GM20000 (cell line): Measurements from ENCODE around the gene ATL3.
"Not testable (repeated sequence)": the region's sequence is repeated elsewhere in the genome, so short reads cannot be mapped to it uniquely, and the experiment has no call there.

ENCODE experiments used
- DNase-seq: peaks from one replicate; pipeline ENCODE4 v3.0.0; 2012; ENCODE audit warnings: low spot score
- TF ChIP-seq, protein P1 (sequence below): IDR thresholded peaks from 2 replicates; pipeline ENCODE4 v1.5.1; 2012; ENCODE audit warnings: mild to moderate bottlenecking, control low read depth; ENCODE audit errors: extremely low read depth, missing control alignments

Gene ATL3

GRCh38 chr11:63698976-63699733, 28.0 kb upstream of the ATL3 start:
- DNase-seq: no peak
- TF ChIP-seq, protein P1, sequence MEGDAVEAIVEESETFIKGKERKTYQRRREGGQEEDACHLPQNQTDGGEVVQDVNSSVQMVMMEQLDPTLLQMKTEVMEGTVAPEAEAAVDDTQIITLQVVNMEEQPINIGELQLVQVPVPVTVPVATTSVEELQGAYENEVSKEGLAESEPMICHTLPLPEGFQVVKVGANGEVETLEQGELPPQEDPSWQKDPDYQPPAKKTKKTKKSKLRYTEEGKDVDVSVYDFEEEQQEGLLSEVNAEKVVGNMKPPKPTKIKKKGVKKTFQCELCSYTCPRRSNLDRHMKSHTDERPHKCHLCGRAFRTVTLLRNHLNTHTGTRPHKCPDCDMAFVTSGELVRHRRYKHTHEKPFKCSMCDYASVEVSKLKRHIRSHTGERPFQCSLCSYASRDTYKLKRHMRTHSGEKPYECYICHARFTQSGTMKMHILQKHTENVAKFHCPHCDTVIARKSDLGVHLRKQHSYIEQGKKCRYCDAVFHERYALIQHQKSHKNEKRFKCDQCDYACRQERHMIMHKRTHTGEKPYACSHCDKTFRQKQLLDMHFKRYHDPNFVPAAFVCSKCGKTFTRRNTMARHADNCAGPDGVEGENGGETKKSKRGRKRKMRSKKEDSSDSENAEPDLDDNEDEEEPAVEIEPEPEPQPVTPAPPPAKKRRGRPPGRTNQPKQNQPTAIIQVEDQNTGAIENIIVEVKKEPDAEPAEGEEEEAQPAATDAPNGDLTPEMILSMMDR: no peak

DNA sequence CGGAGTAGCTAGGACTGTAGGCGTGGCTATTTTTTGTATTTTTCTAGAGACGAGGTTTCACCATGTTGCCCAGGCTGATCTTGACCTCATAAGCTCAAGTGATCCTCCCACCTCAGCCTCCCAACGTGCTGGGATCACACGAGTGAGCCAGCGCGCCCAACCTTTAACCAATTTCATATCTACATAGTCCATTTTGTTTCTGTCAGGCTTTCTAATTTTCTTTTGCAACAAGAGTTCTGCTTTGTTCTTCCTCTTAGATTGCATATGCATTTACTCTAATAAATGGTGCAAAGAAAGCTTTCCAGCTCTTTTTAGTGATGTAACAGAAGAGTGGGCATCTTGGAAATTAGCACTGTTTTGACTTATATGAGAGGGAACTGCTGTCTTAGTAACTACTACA, 23.4 kb upstream of the ATL3 start:
- DNase-seq: no peak
- TF ChIP-seq, protein P1: no peak

GRCh38 chr11:63687845-63688244, 16.7 kb upstream of the ATL3 start:
- TF ChIP-seq, protein P1: no peak
- DNase-seq: no peak

DNA sequence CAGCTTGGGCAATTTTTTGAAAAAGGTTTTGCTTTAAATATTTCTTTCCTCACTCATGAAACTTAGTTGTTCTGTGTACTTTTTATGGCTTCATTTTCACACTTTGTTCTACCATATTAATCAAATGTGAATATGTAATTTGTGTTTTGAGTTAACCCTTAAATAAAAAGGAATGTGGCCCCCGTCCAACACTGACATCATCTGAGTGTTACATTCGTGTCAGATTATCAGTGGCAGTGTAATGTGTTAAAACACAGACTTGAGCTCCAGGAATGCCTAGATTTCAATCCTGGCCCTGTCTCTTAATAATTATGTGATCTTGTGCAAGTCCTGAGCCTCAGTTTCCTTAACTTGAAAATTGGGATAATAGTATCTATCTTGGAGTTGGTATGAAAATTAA, 15.8 kb upstream of the ATL3 start:
- TF ChIP-seq, protein P1: no peak
- DNase-seq: no peak

GRCh38 chr11:63685158-63685721, 14.1 kb upstream of the ATL3 start:
- not testable (repeated sequence) for DNase-seq

DNA sequence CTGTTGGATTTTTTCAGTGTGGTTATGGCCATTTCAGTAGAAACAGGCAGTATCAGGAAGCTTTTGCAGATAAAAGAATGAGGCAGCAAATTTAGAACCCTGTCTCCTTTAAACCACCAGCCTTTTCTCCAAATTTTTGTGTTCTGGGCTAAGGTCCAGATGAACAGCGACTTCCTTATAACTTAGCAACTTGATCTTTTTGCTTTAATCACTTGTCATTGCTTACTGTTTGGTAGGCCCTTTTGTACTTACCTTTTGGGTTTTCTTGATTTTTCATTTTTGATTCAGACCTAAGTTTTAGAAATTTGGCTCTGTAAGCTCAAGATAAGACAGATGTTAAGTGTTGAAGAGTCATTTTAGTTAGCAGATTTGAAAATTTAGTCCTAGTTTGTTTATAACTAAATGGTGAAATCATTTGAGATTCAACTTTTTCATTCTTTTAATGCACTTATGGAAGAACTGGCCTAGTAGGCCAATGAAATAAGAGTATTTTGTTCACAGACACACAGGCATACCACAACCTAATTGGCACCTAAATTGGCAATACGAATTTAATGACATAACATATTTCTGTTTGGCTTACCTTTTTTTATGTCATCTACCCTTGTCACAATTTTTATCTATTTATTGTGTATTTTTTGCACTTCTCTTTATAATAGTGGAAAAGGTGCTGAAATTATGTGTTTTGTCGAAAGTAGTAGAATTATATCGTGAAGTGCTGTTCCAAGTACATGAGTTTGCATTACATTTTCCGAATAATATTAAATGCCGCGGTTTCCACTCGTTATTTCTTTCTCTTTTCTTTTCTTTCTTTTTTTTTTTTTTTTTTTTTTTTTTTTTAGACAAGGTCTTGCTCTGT, 12.2 kb upstream of the ATL3 start:
- DNase-seq: no peak
- TF ChIP-seq, protein P1: no peak

DNA sequence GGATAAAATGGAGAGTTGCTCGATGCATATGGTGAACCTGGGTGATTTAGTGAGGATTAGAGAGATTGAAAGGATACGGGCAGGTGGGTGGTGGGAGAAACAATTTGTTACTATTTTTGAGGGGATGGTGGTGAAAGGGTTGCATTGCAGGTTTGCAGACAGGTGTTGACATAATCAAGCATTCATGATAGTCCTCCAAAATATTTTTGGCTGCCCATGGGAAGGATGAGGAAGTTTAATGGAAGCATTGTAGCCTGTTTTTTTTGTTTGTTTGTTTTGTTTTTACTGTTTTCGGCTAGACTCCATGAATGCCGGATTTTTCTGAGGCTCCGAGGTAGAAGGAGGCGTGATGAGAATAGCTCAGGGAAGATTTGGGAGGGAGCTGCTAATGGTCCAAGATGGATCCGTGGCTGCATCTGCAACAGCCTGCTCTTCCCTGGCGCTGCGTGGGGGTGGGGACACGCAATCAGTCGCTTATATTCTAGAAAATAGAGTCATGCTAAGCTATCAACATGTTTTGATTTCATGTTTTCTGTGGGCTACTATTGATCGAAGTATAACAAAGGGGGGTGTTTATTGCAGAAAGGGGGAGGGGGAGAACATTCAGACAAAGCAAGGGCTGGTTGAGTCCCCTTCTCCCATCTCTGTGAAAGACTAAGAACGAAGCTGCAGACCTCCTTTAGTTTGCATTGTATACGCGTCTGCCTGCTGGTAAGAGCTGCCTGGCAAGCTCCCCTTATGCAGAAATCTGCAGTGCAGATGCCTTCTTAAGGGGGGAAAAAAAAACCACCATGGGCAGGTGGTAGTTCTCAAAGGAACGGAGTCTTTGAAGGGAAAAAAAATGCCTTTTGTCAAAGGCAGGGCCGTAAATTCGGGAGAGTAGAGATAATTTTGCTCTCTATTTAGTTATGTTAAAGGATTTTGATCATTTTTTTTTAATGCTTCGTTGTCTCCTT, 11.2 kb upstream of the ATL3 start:
- TF ChIP-seq, protein P1: no peak
- peak; percentile 24 for DNase-seq
